ENCODE results near the gene PRDM16.

- no peak for TF ChIP-seq YY1 (IDR thresholded peaks at IDR 0.05; ENCODE audit: insufficient read depth, insufficient read length)
- no peak for TF ChIP-seq ZNF274 (IDR thresholded peaks at IDR 0.05; ENCODE audit: low read depth, low read length)
These were observed at the start of gene PRDM16 for GRCh38 chr1:3068564-3069431.
